COLO668 (cell line): ENCODE measurements around the gene PIM3.

Experiments used
- DNase-seq: peaks from one replicate; lab custom pipeline; 2025; ENCODE audit not compliant: unreplicated experiment; lab: John Stamatoyannopoulos, UW

The PIM3 gene

DNA sequence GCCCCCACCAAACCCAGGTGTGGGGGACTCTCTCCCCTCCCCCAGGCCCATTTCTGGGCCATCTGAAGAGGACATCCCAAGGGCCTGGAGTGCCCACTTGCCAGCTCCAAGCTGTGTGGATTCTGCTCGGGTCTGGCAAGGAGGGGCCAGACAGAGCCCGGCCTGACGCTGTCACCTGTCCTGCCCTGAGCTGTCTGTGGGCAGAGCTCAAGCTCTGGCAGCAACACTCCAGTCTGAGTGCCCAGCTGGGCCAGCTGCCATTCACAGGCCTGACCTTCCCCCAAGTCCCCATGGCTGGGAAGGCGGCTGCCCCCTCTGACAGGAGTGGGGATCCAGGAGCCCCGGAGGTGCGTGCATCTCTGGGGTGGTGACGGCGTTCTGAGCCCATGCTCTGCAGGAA, 6.2 kb upstream of the PIM3 start:
- DNase-seq: peak; percentile 45

GRCh38 chr22:49954991-49955580, 5.5 kb upstream of the PIM3 start:
- no peak for DNase-seq

DNA sequence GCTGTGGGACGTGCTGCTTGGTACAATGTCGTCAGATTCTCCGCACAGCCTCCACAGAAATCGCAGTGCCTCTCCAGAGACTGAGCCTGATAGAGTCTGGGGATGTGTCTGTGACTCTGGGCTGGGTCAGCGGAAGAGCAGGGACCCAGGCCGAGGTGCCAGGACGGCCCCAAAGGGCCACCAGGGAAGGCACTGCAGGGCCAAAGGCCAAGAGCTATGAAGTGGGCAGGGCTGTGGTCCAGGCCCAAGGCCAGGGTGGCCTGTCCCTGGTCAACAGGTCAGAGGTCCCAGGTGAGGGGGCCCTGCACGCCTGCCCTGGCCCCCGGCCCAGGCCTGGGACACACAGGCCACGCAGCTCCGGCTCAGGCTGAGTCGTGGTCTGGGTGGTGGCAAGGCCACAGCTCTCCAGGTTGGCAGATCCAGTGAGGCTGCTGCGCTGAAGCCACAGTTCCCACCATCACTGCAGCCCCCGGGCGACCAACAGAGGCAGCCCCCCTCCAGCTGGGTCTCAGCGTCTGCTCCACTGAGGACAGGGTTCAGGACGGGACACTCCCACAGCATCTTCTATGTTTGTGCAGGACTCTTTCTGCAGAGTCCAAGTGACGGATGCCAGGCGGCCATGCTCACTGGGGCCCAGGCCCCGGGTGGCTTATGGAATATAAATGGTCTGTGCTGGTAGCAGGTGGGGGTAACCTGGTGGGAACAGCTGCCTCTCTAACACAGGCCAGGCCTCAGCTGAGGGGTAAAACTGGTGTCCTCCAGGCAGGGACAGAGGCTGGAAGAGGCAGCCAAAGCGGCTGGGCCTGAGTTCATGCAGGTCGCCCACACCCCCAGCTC, 4.8 kb upstream of the PIM3 start:
- DNase-seq: no peak

DNA sequence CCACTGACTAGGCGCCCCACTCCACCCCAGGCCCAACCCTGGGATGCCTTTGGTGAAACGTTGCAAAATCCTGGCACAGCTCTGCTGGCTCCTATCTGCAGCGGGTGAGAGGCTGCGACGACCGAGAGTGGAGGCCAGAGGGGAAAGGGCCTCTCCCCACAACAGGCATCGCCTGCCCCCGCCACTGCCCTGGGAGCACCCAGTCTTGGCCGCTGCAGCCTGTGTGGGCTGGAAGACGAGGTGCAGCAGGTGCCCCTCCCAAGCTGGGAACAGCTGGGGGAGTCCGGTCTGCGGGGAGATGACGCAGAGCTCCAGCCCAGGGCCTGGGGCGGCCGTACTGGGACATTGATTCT, 4.2 kb upstream of the PIM3 start:
- DNase-seq: no peak

DNA sequence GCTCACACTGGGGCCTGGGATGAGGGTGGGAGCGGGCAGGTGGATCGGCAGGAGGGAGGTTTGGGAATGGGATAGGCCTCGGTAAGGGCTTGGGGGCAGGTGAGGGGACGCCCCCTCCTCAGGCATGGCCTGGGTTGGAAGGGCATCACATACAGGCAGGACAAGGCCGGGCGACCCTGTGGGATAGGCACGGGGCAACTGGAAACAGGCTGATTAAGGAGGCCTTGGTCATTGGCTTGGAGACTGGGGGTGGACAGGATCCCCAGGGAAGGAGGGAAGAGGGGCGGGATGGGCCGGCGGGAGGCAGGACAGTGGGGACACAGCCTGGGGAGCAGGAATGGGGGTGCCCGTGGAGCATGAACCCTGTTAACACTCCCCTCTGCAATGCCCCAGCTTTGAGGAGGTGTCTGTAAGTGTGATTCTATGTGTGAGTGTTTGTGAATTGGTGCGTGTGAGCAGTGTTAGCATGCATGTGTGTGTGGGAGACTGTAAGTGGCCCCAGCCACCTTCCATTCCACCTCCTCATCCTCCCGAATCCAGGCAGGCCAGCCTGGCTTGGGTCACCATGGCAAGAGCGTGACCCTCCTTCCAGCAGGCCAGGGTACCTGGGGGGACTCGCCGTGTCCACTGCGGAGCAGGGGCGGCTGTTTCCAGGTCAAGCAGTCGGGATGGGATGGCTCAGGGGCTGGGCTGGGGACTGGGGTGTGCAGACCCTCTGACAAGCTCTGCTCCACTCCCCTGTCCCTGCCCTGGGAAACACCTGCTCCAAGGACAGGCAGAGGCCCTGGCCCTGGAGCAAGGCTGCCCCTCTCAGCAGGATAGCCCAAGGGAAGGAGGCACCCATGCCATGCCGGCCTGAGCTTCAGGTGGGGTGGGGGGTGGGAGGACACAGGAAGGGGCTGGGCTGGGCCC, 3.4 kb upstream of the PIM3 start:
- no peak for DNase-seq

GRCh38 chr22:49957826-49958365, 2.7 kb upstream of the PIM3 start:
- DNase-seq: no peak

DNA sequence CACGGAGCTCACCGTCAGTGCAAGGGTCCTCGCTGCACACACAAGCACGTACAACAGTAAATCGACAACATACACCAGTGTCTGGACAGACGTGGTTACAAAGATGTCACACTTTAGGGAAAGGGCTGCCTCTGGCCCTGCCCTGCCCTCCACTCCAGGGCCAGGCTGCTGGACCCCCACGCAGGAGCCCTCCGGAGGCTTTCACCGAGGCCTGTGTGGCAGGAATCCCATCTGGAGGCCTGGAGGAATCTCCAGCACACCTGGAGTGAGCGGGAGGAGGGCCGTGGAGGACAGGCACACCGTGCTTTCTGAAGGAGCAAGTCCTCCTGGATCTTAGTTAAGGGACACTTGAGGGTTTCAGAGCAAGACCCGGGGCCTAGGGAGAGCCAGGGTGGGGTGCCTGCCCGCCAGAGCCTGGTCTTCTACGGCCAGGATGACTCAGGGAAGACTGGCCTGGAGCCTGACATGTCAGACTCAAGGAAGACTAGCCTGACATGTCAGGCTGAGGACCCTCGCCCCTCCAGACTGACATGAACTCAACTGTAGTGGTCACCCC, 2.1 kb upstream of the PIM3 start:
- no peak for DNase-seq

DNA sequence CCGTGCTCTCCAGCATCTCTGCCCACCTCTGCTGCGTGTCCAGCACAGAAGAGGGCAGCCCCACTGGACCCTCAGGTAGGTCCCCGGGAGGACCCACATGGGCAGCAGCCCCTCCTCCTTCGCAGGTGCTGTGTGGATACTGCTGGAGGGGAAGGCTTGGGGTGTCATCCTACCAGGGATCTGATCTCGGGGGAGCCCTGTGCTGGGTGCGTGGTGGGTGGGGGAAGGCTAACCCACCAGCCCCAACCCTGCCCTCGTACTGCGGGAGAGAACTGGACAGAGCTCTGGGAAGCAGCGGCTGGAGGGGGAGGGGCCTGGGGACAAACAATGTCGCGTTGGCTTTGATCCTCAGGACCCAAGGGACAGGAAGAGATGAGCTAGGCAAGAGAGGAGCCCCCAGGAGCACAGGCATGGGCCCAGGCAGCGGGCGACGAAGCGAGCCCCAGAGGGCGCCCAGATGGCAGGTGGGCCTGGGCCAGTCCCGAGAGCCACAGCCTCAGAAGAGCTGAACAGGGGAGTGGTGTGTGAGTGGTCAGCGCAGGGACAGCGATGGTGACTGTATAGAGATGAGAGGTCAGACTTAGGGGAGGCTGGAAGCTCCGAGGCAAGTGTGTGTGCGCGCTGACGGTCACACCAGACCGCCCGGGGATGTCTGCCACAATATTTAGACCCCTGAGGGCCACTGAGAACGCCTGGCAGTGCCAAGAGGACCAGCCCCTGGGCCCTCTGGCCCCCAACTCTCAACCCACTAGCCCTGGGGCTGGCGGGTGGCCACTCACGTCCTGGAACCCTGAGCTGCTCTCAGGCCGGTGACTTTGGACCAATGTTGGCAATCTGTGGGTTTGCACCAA, 1.4 kb upstream of the PIM3 start:
- no peak for DNase-seq

DNA sequence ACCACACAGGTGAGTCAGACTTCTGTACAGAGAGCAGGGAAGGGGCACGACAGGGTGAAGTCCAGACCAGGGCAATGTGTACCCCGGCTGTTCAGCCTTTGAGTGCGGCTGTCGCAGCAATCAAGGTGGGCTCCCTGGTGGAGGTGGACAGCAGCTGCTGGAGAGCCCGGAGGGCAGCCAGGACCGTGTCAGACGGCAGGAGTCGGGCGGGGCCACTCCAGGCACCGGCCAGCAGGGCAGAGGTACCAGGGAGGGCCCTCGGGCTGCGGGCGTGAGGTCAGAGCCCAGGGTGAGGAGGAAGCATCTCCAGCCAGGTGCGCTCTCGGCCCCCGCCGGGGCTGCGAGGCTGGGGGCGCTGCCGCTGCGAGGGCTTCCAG, 802 bp upstream of the PIM3 start:
- DNase-seq: no peak

- DNase-seq: peak; percentile 72
Measured at GRCh38 chr22:49961005-49961600, 531 bp downstream of the PIM3 start.

- peak; percentile 60 for DNase-seq
Measured at GRCh38 chr22:49961601-49962011, 1.0 kb downstream of the PIM3 start.

DNA sequence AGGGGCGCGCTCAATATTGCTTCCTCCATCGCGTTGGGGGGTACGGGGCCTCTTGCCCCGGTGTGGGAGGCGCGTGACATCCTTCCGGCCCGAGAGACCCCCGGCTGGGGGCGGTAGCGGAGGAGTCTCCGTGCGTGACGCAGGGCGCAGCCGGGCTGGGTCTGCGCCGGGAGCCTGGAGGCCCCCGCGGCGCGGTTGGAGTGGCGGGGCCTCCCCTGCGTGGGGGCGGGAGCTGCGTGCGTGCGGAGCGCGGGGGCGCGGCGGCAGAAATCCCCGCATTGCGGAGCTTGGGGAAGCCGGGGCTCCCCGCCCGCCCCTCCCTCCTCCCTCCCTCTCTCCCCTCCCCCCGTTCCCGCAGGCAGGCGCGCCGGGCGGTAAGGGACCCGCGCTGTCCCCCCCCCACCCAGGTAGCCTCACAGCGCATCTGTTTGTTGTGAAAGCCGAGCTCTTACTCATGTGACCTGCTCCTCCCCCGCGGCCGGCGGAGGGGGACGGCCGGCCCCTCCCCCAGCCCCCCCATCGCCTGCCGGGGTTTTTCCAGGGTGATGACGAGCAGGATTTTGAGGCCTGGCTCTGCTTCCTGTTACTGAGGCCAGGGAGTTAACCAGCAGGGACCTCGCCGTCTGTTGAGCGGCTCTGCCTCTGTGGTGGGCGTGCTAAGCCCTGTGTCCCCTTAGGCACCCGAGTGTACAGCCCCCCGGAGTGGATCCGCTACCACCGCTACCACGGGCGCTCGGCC, 1.6 kb downstream of the PIM3 start:
- DNase-seq: peak; percentile 94

GRCh38 chr22:49962751-49963646, 2.4 kb downstream of the PIM3 start:
- no peak for DNase-seq

- no peak for DNase-seq
Measured at GRCh38 chr22:49963647-49964026, 3.1 kb downstream of the PIM3 start.

DNA sequence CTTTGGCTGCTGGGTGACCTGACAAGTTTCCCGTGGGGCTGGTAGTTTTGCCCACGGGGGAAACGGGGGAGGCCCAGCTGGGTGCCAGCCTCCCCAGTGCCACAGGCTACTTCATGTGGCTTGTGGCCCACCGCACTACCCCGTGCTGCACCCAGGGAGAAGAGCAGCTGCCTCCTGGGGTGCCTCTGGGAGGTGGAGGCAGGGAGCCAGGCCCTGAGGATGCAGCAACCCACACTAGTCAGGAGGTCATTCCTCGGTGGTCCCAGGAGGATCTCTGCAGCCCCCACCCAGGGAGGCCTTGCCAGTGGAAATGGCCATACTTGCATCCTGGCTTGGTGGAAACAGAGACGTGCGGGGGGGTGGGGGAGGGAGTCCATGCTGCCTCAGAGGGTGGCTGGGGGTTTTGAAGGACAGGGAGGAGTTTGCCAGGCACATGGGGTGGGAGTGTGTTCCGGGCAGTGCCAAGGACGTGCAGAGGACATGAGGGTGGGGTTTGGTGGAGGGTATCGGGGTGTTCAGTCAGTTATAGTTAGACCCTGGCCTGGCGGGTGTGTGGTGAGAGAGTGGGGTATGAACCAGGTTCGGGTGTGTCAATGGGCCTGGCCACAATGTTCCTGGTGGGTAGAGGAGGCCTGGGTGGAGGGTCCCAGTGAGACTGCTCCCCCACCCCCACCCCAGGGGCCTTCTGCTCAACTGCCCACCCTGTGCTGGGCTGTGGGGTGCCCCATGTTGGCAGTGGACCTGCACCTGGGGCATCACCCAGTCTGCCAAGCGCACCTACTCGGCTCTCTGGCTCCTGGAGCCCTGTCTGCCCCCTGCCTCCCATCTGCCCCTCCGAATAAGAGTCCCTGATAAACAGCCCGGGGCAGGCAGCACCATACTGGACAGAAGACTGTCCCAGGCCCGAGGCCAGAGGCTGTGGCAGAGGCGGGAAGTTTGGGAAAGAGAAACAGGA, 3.8 kb downstream of the PIM3 start:
- DNase-seq: no peak

- DNase-seq: no peak
Measured at GRCh38 chr22:49965091-49966040, 4.8 kb downstream of the PIM3 start.
